Naive thymus-derived CD4-positive, alpha-beta T cell (primary cell): ENCODE results near the gene PIGH. TPM values are rescaled to one million over a fixed set of nuclear protein-coding genes. Genes with fewer than 3 reads are reported as not detected.

Experiments used
- ATAC-seq: fragments of 150-1000 bp; cut with Tn5 transposase; 2 replicates; pipeline ENCODE4 v1.10.0; 2021; ENCODE audit warnings: mild to moderate bottlenecking, moderate library complexity
- CTCF ChIA-PET: fragments of 350-600 bp; sonication (Branson Sonifier 250); formaldehyde crosslinking; loops from one replicate; lab custom pipeline; 2021; ENCODE audit warnings: antibody characterized with exemption; lab: Charles Lee
- POLR2A ChIA-PET: fragments of 350-600 bp; sonication (Branson Sonifier 250); formaldehyde crosslinking; loops from one replicate; lab custom pipeline; 2021; ENCODE audit warnings: antibody characterized with exemption, inconsistent platforms; lab: Charles Lee
- DNase-seq, 9 donors: peaks; one replicate each; pipeline versions ENCODE4 v3.0.0 to v3.0.0-alpha.2; 2020 to 2022; ENCODE audit warnings: mixed read lengths in 1 of 9
- H3K27ac ChIP-seq: one replicate; pipeline ENCODE4 v1.7.0; 2013; ENCODE audit warnings: mild to moderate bottlenecking, low read depth, low read length, moderate library complexity
- H3K27me3 ChIP-seq, 2 donors: one replicate each; pipeline ENCODE4 v1.7.0; 2013; ENCODE audit warnings: low read length in 2 of 2, mild to moderate bottlenecking in 2 of 2, moderate library complexity in 2 of 2; ENCODE audit not compliant: control insufficient read depth in 2 of 2, insufficient read depth in 2 of 2
- H3K36me3 ChIP-seq, 3 experiments: 1 replicate in 2 of 3; 2 replicates in 1 of 3; pipeline ENCODE4 v1.7.0; 2013; ENCODE audit warnings: low read length in 3 of 3, mild to moderate bottlenecking in 3 of 3, moderate library complexity in 1 of 3; ENCODE audit not compliant: insufficient read depth in 3 of 3, control insufficient read depth in 2 of 3
- H3K4me1 ChIP-seq, 2 donors: one replicate each; pipeline ENCODE4 v1.7.0; 2013; ENCODE audit warnings: low read length in 2 of 2, mild to moderate bottlenecking in 2 of 2, moderate library complexity in 1 of 2; ENCODE audit not compliant: control insufficient read depth in 2 of 2, insufficient read depth in 2 of 2
- H3K4me3 ChIP-seq: 2 replicates; pipeline ENCODE4 v1.7.0; 2013; ENCODE audit warnings: mild to moderate bottlenecking, low read length
- H3K9me3 ChIP-seq, 3 experiments: 1 replicate in 2 of 3; 2 replicates in 1 of 3; pipeline ENCODE4 v1.7.0; 2013; ENCODE audit warnings: low read length in 3 of 3; ENCODE audit not compliant: control insufficient read depth in 2 of 3
- H3K27ac Mint-ChIP-seq, 9 donors: one replicate each; pipeline ENCODE4 v1.8.0; 2020 to 2022; ENCODE audit warnings: mixed read lengths in 9 of 9, mild to moderate bottlenecking in 8 of 9, moderate library complexity in 5 of 9, inconsistent platforms in 2 of 9
- H3K27me3 Mint-ChIP-seq, 5 donors: one replicate each; pipeline ENCODE4 v1.8.0; 2021 to 2022; ENCODE audit warnings: mixed read lengths in 5 of 5, mild to moderate bottlenecking in 1 of 5
- H3K36me3 Mint-ChIP-seq, 5 donors: one replicate each; pipeline ENCODE4 v1.8.0; 2020 to 2022; ENCODE audit warnings: mixed read lengths in 5 of 5, mild to moderate bottlenecking in 3 of 5, inconsistent platforms in 1 of 5
- H3K4me1 Mint-ChIP-seq, 7 donors: one replicate each; pipeline ENCODE4 v1.8.0; 2020 to 2022; ENCODE audit warnings: mixed read lengths in 7 of 7, mild to moderate bottlenecking in 3 of 7, inconsistent platforms in 1 of 7
- H3K4me3 Mint-ChIP-seq, 10 donors: one replicate each; pipeline ENCODE4 v1.8.0; 2020 to 2022; ENCODE audit warnings: mild to moderate bottlenecking in 10 of 10, mixed read lengths in 10 of 10, moderate library complexity in 6 of 10, inconsistent platforms in 2 of 10
- H3K9me3 Mint-ChIP-seq, 11 donors: one replicate each; pipeline ENCODE4 v1.8.0; 2020 to 2022; ENCODE audit warnings: mixed read lengths in 11 of 11, mild to moderate bottlenecking in 4 of 11, inconsistent platforms in 1 of 11, moderate library complexity in 1 of 11
- intact Hi-C, 2 donors: fragments of 100-400 bp; cut with micrococcal nuclease; formaldehyde crosslinking; loops; one replicate each; pipeline ENCODE4 v1.15.1; 2023
- polyA plus RNA-seq, 2 donors: library from polyadenylated mRNA; unstranded; fragments of 300-500 nt; fragmentation: Illumina TruSeq; gene quantifications; one replicate each; pipeline ENCODE4 v1.2.3, GENCODE V29; 2021
- total RNA-seq, 6 experiments: library from RNA in 5 of 6; stranded (reverse) in 5 of 6; gene quantifications; 1 replicate in 5 of 6; 2 replicates in 1 of 6; pipeline ENCODE4 v1.2.3 and lab custom pipeline; 2021 to 2026

The PIGH gene
- total and polyA plus RNA-seq, 7 experiments from 2014 or later, result 14.3 to 42.1 (median 33.0) TPM

DNA sequence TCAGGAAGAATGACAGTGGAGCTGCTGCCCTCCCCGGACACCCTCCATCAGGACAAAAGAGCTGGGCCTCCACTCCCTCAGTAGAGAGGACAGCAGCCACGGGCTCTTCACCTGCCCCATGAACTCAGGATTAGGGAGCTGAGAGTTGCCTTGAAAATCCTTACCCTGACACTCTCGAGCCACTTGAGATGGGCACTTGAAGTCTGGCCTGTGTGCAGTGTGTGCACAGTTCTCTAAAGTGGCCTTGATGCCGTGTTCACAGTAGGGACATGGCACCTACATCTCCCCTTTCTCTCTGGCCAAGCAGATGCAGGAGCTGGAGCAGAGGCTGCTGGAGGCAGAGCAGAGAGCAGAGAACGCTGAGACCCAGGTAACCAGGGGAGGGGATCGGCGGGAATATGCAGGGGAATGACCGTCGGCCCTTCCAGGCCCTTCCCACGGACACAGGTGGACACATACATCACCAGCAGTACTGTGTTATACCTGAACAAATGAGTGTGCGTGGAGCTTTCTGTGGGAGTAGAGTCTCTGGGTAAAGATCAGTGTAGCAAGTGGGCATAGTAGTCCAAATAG is 44.5 kb downstream of the PIGH start:
- no peak for ATAC-seq
- H3K9me3 ChIP-seq, result no peaks in the 10 kb centered on the region
- ChIA-PET POLR2A (no interaction called here), CTCF (interaction anchor here (0.7 to 2.0 kb wide), 2 partner anchors 128 to 132 kb away, joined by 3 to 6 read pairs; no protein-coding TSS in a partner anchor)
- intact Hi-C loops, result no loop called here
- Mint-ChIP-seq H3K4me3 (no peak overlapping the region), H3K4me1 (no peaks in the 10 kb centered on the region), H3K9me3 (no peaks in the 10 kb centered on the region), H3K27me3 (peaks cover 0 to 4% (median 0%) of the 10 kb centered on the region in 5 donors), H3K27ac (no peak overlapping the region), H3K36me3 (no peaks in the 10 kb centered on the region)
- H3K4me1 ChIP-seq, result no peaks in the 10 kb centered on the region
- H3K27me3 ChIP-seq, result no peaks in the 10 kb centered on the region
- no peak overlapping the region for H3K4me3 ChIP-seq
- no peak overlapping the region for H3K27ac ChIP-seq
- DNase-seq, result no peak
- no peaks in the 10 kb centered on the region for H3K36me3 ChIP-seq

GRCh38 chr14:67554341-67554740 is 45.7 kb downstream of the PIGH start:
- CTCF ChIA-PET, result interaction anchor here (0.6 kb wide), 1 partner anchor 130 kb away, joined by 4 read pairs; no protein-coding TSS in a partner anchor

GRCh38 chr14:67553547-67553946 is 46.5 kb downstream of the PIGH start:
- no peak overlapping the region for H3K27ac Mint-ChIP-seq
- H3K4me1 Mint-ChIP-seq, result no peaks in the 10 kb centered on the region
- Histone ChIP-seq H3K36me3 (no peaks in the 10 kb centered on the region), H3K27ac (no peak overlapping the region), H3K27me3 (no peaks in the 10 kb centered on the region), H3K9me3 (no peaks in the 10 kb centered on the region), H3K4me1 (no peaks in the 10 kb centered on the region), H3K4me3 (no peak overlapping the region)
- H3K27me3 Mint-ChIP-seq, result peaks cover 0 to 6% (median 0%) of the 10 kb centered on the region in 5 donors
- no peak overlapping the region for H3K4me3 Mint-ChIP-seq
- no peak for DNase-seq
- no peaks in the 10 kb centered on the region for H3K36me3 Mint-ChIP-seq
- intact Hi-C loops, result no loop called here
- ATAC-seq, result no peak
- ChIA-PET CTCF (no interaction called here), POLR2A (no interaction called here)
- H3K9me3 Mint-ChIP-seq, result no peaks in the 10 kb centered on the region

More at GRCh38 chr14:67554341-67554740, 45.7 kb downstream of the PIGH start:
- H3K4me1 ChIP-seq, result no peaks in the 10 kb centered on the region
- no peaks in the 10 kb centered on the region for H3K27me3 ChIP-seq
- DNase-seq (no peak), ATAC-seq (no peak)
- H3K4me1 Mint-ChIP-seq, result no peaks in the 10 kb centered on the region
- peaks cover 0 to 6% (median 0%) of the 10 kb centered on the region in 5 donors for H3K27me3 Mint-ChIP-seq
- intact Hi-C loops, result no loop called here
- H3K4me3 Mint-ChIP-seq, result no peak overlapping the region
- no peak overlapping the region for H3K27ac ChIP-seq
- no peaks in the 10 kb centered on the region for H3K9me3 ChIP-seq
- H3K27ac Mint-ChIP-seq, result no peak overlapping the region
- H3K36me3 ChIP-seq, result no peaks in the 10 kb centered on the region
- POLR2A ChIA-PET, result no interaction called here
- H3K9me3 Mint-ChIP-seq, result no peaks in the 10 kb centered on the region
- H3K4me3 ChIP-seq, result no peak overlapping the region
- no peaks in the 10 kb centered on the region for H3K36me3 Mint-ChIP-seq

DNA sequence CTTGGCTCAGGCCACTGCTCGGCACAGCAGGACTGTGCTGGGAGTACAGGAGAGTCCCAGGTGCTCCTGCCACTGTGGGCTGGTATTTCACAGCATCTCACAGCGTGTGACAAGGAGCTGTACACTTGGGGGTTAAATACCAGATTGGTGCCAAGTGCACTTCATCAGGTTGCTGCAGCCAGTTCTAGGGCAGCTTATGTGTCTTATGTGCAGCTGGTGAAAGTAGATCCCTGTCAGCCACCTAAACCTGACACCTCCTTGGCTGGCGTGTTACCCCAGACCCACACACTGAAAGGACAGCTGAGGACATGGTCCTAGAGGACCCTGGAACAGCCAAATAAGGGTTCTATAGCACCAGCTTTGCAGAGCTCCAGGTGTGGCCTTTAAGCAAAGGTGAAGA is 48.1 kb downstream of the PIGH start:
- Mint-ChIP-seq H3K27me3 (peaks cover 0 to 5% (median 0%) of the 10 kb centered on the region in 5 donors), H3K27ac (no peak overlapping the region), H3K4me3 (no peak overlapping the region), H3K36me3 (no peaks in the 10 kb centered on the region), H3K9me3 (no peaks in the 10 kb centered on the region), H3K4me1 (no peaks in the 10 kb centered on the region)
- H3K27me3 ChIP-seq, result no peaks in the 10 kb centered on the region
- no peak for DNase-seq
- no peaks in the 10 kb centered on the region for H3K9me3 ChIP-seq
- no peaks in the 10 kb centered on the region for H3K36me3 ChIP-seq
- H3K4me3 ChIP-seq, result no peak overlapping the region
- ChIA-PET CTCF (no interaction called here), POLR2A (no interaction called here)
- ATAC-seq, result no peak
- intact Hi-C loops, result no loop called here
- H3K4me1 ChIP-seq, result no peaks in the 10 kb centered on the region
- H3K27ac ChIP-seq, result no peak overlapping the region

GRCh38 chr14:67551123-67551522 is 48.9 kb downstream of the PIGH start:
- intact Hi-C loops, result no loop called here
- Mint-ChIP-seq H3K36me3 (peaks cover 0 to 2% (median 0%) of the 10 kb centered on the region in 5 donors), H3K27ac (no peak overlapping the region), H3K9me3 (no peaks in the 10 kb centered on the region), H3K4me1 (no peaks in the 10 kb centered on the region), H3K4me3 (no peak overlapping the region), H3K27me3 (peaks cover 0 to 5% (median 0%) of the 10 kb centered on the region in 5 donors)
- ATAC-seq (no peak), DNase-seq (no peak)
- Histone ChIP-seq H3K9me3 (no peaks in the 10 kb centered on the region), H3K4me3 (no peak overlapping the region), H3K36me3 (no peaks in the 10 kb centered on the region), H3K4me1 (no peaks in the 10 kb centered on the region), H3K27ac (no peak overlapping the region), H3K27me3 (no peaks in the 10 kb centered on the region)
- ChIA-PET CTCF (interaction anchor here (0.7 kb wide), 1 partner anchor 20 kb away, joined by 3 read pairs; no protein-coding TSS in a partner anchor), POLR2A (no interaction called here)

DNA sequence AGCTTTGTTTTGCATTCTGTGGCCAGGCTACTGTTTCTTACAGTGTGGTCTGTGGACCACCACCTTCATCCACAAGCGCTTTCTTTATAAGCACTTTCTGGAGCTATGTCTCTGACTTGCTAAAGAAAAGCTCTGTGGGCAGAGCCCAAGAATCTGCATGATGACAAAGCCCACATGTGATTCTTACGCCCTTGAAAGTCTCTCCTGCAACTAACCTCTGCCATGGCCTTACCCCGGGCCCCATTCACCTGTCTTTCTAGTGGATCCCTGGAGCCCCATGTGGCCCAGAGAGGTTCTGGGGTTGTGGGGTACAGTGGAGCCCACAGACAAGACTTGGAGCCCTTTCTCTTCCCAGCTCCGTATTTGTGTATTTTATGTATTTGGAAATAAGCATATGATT is 50.3 kb downstream of the PIGH start:
- Histone ChIP-seq H3K4me1 (no peaks in the 10 kb centered on the region), H3K27me3 (no peaks in the 10 kb centered on the region), H3K4me3 (no peak overlapping the region), H3K9me3 (no peaks in the 10 kb centered on the region), H3K27ac (no peak overlapping the region), H3K36me3 (no peaks in the 10 kb centered on the region)
- H3K4me1 Mint-ChIP-seq, result no peaks in the 10 kb centered on the region
- POLR2A ChIA-PET, result no interaction called here
- H3K4me3 Mint-ChIP-seq, result no peak overlapping the region
- peaks cover 0 to 4% (median 0%) of the 10 kb centered on the region in 11 donors for H3K9me3 Mint-ChIP-seq
- no peak overlapping the region for H3K27ac Mint-ChIP-seq
- CTCF ChIA-PET, result no interaction called here
- ATAC-seq (no peak), DNase-seq (no peak)
- intact Hi-C loops, result no loop called here
- peaks cover under 1 to 11% (median 6%) of the 10 kb centered on the region in 5 donors for H3K27me3 Mint-ChIP-seq
- peaks cover 0 to 5% (median 4%) of the 10 kb centered on the region in 5 donors for H3K36me3 Mint-ChIP-seq

DNA sequence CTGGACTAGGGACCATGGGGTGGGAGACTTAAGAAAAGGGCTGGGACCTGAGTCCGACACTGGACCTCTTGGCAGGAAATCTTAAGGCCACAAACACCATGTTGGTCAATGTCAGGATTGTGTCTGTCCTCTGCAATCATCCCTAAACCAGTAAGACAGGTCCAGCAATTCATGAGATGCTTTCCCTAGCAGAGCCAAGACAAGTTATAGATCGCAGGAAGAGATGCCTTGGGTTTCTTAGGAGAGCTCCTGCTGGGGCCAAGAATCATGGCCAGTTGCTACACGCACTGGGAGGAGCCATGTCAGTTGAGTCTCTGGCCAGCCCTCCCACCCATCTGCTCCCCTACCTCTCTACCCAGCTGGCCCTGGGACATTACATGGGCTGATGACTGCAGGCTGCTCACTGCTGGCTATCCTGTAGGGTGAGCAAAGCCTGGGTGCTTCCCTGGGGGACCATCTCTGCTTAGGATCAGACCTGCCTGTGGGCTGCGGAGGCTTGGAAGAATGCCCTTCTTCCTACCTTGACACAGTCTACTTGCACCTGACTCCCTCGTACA is 52.8 kb downstream of the PIGH start:
- Mint-ChIP-seq H3K4me3 (no peak overlapping the region), H3K9me3 (peaks cover 0 to 19% (median 3%) of the 10 kb centered on the region in 11 donors), H3K36me3 (peaks cover 0 to 11% (median 5%) of the 10 kb centered on the region in 5 donors), H3K4me1 (peaks cover 0 to under 1% (median 0%) of the 10 kb centered on the region in 7 donors), H3K27me3 (peaks cover 13 to 31% (median 23%) of the 10 kb centered on the region in 5 donors), H3K27ac (no peak overlapping the region)
- POLR2A ChIA-PET, result no interaction called here
- intact Hi-C loops, result no loop called here
- no peak for DNase-seq
- H3K9me3 ChIP-seq, result no peaks in the 10 kb centered on the region
- no peak for ATAC-seq
- H3K4me1 ChIP-seq, result no peaks in the 10 kb centered on the region
- H3K4me3 ChIP-seq, result no peak overlapping the region
- H3K27ac ChIP-seq, result no peak overlapping the region
- CTCF ChIA-PET, result no interaction called here
- no peaks in the 10 kb centered on the region for H3K36me3 ChIP-seq
- H3K27me3 ChIP-seq, result no peaks in the 10 kb centered on the region
